Measurements from ENCODE around the gene INTS11. TPM values are rescaled to one million over a fixed set of nuclear protein-coding genes. Genes with fewer than 3 reads are reported as not detected.

The INTS11 gene
- total and polyA plus RNA-seq, 2 of the 13 experiments (the other 11 are each of a cell fraction or from before 2014, with no cell fraction given), result 52.8 to 94.8 TPM

DNA sequence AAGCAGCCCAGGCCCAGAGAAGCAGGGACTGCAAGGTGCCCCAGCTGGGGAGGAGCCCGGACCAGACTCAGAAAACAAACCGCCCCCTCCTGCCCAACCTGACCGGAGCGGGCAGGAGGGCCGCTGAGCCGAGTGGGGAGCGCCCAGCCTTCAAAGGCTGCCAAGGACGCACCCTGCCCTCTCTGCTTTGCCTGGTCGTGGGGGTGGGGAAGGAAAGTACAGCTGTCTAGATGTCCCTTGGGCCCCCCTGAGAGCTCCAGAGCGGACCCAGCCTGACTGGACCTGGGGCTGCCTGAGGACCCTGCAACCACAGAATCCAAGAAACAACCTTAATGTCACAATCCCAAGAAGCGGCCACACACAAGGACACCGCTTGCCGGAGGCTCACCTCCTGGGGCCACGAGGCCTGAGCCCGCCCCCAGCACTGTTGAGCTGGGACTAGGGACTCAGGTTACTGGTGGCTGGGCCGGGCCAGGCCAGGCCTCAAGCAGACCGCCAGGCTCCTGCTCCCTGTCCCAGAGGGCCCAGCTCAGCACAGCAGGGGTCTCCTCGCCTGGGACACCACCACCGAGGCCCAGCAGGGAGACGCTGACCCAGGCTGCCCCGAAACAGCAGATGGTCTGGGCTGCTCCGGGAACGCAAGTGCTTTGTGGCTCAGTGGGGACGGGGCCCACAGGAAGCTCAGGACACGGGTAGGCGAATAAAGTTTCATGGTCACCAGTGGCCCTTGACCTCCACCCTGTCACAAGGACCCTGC is 23.4 kb upstream of the INTS11 start (continued):
- TF ChIP-seq ZKSCAN5 (CRISPR knock-in tag; IDR thresholded peaks at IDR 0.05) (no peak), KAT7 (CRISPR knock-in tag; IDR thresholded peaks at IDR 0.05; ENCODE audit: borderline replicate concordance) (no peak), ZNF383 (CRISPR knock-in tag; IDR thresholded peaks at IDR 0.05; ENCODE audit: borderline replicate concordance) (no peak), RXRA (CRISPR knock-in tag; IDR thresholded peaks at IDR 0.05) (peak; percentile 39; the same call in 1 of the 2 replicates), ATM (IDR thresholded peaks at IDR 0.05; ENCODE audit: borderline replicate concordance) (no peak), ELF4 (CRISPR knock-in tag; IDR thresholded peaks at IDR 0.05; ENCODE audit: borderline replicate concordance) (no peak), FOSL2 (CRISPR knock-in tag; IDR thresholded peaks at IDR 0.05) (no peak), ZNF672 (CRISPR knock-in tag; IDR thresholded peaks at IDR 0.05) (no peak), TAF1 (CRISPR knock-in tag; IDR thresholded peaks at IDR 0.05) (peak; percentile 68; the same call in 1 of the 2 replicates), MEIS1 (CRISPR knock-in tag; IDR thresholded peaks at IDR 0.05; ENCODE audit: borderline replicate concordance) (0 out of 2 replicates have a peak, but pooled peaks have one; percentile 64), EEA1 (CRISPR knock-in tag; IDR thresholded peaks at IDR 0.05; ENCODE audit: borderline replicate concordance) (no peak), HMG20B (CRISPR knock-in tag; conservative IDR thresholded peaks at IDR 0.05) (no peak), BORCS8-MEF2B (CRISPR knock-in tag; IDR thresholded peaks at IDR 0.05) (peak; percentile 12; the same call in 1 of the 2 replicates), ZBTB20 (CRISPR knock-in tag; IDR thresholded peaks at IDR 0.05; ENCODE audit: borderline replicate concordance, low read depth) (no peak), NFYB (CRISPR knock-in tag; IDR thresholded peaks at IDR 0.05) (no peak), SIN3B (IDR thresholded peaks at IDR 0.05; ENCODE audit: low read length) (no peak), NONO (IDR thresholded peaks at IDR 0.05) (no peak), NONO (CRISPR knock-in tag; conservative IDR thresholded peaks at IDR 0.05) (peak; percentile 49; the same call in 1 of the 2 replicates), ZNF772 (CRISPR knock-in tag; IDR thresholded peaks at IDR 0.05) (no peak), PAX8 (CRISPR knock-in tag; IDR thresholded peaks at IDR 0.05; ENCODE audit: borderline replicate concordance) (0 out of 2 replicates have a peak, but pooled peaks have one; percentile 55), MXD4 (CRISPR knock-in tag; IDR thresholded peaks at IDR 0.05) (peak; percentile 46; the same call in 1 of the 2 replicates), FOXO1 (CRISPR knock-in tag; IDR thresholded peaks at IDR 0.05) (peak; percentile 20; the same call in 1 of the 2 replicates)
- TF ChIP-seq, protein P1, sequence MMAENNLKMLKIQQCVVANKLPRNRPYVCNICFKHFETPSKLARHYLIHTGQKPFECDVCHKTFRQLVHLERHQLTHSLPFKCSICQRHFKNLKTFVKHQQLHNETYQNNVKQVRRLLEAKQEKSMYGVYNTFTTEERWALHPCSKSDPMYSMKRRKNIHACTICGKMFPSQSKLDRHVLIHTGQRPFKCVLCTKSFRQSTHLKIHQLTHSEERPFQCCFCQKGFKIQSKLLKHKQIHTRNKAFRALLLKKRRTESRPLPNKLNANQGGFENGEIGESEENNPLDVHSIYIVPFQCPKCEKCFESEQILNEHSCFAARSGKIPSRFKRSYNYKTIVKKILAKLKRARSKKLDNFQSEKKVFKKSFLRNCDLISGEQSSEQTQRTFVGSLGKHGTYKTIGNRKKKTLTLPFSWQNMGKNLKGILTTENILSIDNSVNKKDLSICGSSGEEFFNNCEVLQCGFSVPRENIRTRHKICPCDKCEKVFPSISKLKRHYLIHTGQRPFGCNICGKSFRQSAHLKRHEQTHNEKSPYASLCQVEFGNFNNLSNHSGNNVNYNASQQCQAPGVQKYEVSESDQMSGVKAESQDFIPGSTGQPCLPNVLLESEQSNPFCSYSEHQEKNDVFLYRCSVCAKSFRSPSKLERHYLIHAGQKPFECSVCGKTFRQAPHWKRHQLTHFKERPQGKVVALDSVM (CRISPR knock-in tag; IDR thresholded peaks at IDR 0.05), result no peak
- TF ChIP-seq, protein P2, sequence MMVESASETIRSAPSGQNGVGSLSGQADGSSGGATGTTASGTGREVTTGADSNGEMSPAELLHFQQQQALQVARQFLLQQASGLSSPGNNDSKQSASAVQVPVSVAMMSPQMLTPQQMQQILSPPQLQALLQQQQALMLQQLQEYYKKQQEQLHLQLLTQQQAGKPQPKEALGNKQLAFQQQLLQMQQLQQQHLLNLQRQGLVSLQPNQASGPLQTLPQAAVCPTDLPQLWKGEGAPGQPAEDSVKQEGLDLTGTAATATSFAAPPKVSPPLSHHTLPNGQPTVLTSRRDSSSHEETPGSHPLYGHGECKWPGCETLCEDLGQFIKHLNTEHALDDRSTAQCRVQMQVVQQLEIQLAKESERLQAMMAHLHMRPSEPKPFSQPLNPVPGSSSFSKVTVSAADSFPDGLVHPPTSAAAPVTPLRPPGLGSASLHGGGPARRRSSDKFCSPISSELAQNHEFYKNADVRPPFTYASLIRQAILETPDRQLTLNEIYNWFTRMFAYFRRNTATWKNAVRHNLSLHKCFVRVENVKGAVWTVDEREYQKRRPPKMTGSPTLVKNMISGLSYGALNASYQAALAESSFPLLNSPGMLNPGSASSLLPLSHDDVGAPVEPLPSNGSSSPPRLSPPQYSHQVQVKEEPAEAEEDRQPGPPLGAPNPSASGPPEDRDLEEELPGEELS (CRISPR knock-in tag; IDR thresholded peaks at IDR 0.05), result no peak
- TF ChIP-seq, protein P3, sequence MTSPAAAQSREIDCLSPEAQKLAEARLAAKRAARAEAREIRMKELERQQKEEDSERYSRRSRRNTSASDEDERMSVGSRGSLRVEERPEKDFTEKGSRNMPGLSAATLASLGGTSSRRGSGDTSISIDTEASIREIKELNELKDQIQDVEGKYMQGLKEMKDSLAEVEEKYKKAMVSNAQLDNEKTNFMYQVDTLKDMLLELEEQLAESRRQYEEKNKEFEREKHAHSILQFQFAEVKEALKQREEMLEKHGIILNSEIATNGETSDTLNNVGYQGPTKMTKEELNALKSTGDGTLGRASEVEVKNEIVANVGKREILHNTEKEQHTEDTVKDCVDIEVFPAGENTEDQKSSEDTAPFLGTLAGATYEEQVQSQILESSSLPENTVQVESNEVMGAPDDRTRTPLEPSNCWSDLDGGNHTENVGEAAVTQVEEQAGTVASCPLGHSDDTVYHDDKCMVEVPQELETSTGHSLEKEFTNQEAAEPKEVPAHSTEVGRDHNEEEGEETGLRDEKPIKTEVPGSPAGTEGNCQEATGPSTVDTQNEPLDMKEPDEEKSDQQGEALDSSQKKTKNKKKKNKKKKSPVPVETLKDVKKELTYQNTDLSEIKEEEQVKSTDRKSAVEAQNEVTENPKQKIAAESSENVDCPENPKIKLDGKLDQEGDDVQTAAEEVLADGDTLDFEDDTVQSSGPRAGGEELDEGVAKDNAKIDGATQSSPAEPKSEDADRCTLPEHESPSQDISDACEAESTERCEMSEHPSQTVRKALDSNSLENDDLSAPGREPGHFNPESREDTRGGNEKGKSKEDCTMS (CRISPR knock-in tag; conservative IDR thresholded peaks at IDR 0.05), result 0 out of 2 replicates have a peak, but pooled peaks have one; percentile 33
